Testis (tissue), 3 donors: Measurements from ENCODE around the gene SRSF11. TPM values are rescaled to one million over a fixed set of nuclear protein-coding genes. Genes with fewer than 3 reads are reported as not detected.

Experiments
- DNase-seq: peaks from one replicate; pipeline ENCODE4 v3.0.0-alpha.2; 2019
- H3K27ac ChIP-seq, 2 donors: fragments of 200-600 bp; sonication (generic); one replicate each; pipeline ENCODE4 v1.5.1; 2019
- H3K27me3 ChIP-seq: fragments of 200-600 bp; sonication (generic); one replicate; pipeline ENCODE4 v1.5.1; 2019
- H3K36me3 ChIP-seq: fragments of 200-600 bp; sonication (generic); one replicate; pipeline ENCODE4 v1.5.1; 2017; ENCODE audit warnings: low read depth; ENCODE audit errors: missing control alignments
- H3K4me1 ChIP-seq: fragments of 200-600 bp; sonication (generic); one replicate; pipeline ENCODE4 v1.5.1; 2019
- H3K4me3 ChIP-seq, 2 donors: fragments of 200-600 bp; sonication (generic); one replicate each; pipeline ENCODE4 v1.5.1; 2017 to 2019
- H3K9me3 ChIP-seq: fragments of 200-600 bp; sonication (generic); one replicate; pipeline ENCODE4 v1.5.1; 2017
- POLR2A ChIP-seq: fragments of 450-650 bp; IDR thresholded peaks from one replicate; pipeline ENCODE4 v1.6.1; 2017; ENCODE audit warnings: antibody characterized with exemption, mild to moderate bottlenecking, moderate library complexity
- WGBS, 2 donors: methylation state at CpG; one replicate each; pipeline ENCODE4 v1.1.5; 2018; 5-methylcytosine and 5-hydroxymethylcytosine counted together
- intact Hi-C: fragments of 100-400 bp; cut with DNase I; formaldehyde crosslinking; loops from one replicate; pipeline ENCODE4 v1.15.1; 2023; ENCODE audit warnings: low total_unique reads
- polyA plus RNA-seq: library from polyadenylated mRNA; stranded (reverse); fragments of 350-450 nt; fragmentation: Illumina TruSeq; extraction: RNeasy Lipid Tissue Mini Kit (QIAGEN cat#74804); gene quantifications from one replicate; pipeline ENCODE4 v1.2.3, GENCODE V29; 2014; ENCODE audit warnings: low read depth, low replicate concordance; ENCODE audit not compliant: insufficient read depth
- total RNA-seq, 2 donors: library from RNA; depleted of rRNA; stranded (reverse); fragments of >200 nt; gene quantifications; one replicate each; pipeline ENCODE4 v1.2.3, GENCODE V29; 2016
- TF ChIP-seq, protein P1 (sequence below), 3 experiments: fragments of 450-650 bp in 2 of 3; fragments of 200-600 bp in 1 of 3; sonication (generic) in 1 of 3; IDR thresholded peaks; one replicate each; pipeline ENCODE4 v1.5.1; 2016 to 2019; ENCODE audit warnings: antibody characterized with exemption in 3 of 3, mild to moderate bottlenecking in 2 of 3, moderate library complexity in 1 of 3

Gene SRSF11
- total and polyA plus RNA-seq, 3 donors from 2014 or later, result 134 to 262 (median 223) TPM

DNA sequence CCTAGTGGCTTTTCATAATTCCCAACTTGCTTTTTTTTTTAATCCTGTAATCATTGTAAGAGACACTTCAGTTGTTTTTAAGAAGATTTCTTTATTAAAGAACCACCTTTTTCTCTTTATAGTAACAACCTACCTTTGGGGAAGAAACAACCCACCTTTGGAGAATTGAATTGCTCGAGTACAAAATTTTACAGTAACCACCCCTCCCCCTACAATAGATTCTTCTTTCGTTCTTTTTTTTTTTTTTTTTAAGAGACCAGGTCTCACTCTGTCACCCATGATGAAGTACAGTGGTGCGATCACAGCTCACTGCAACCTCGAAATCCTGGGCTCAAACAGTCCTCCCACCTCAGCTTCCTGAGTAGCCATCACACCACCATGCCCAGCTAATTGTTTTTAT is 13.7 kb upstream of the SRSF11 start:
- no peak overlapping the region for H3K27ac ChIP-seq
- no peaks in the 10 kb centered on the region for H3K9me3 ChIP-seq
- TF ChIP-seq, protein P1, sequence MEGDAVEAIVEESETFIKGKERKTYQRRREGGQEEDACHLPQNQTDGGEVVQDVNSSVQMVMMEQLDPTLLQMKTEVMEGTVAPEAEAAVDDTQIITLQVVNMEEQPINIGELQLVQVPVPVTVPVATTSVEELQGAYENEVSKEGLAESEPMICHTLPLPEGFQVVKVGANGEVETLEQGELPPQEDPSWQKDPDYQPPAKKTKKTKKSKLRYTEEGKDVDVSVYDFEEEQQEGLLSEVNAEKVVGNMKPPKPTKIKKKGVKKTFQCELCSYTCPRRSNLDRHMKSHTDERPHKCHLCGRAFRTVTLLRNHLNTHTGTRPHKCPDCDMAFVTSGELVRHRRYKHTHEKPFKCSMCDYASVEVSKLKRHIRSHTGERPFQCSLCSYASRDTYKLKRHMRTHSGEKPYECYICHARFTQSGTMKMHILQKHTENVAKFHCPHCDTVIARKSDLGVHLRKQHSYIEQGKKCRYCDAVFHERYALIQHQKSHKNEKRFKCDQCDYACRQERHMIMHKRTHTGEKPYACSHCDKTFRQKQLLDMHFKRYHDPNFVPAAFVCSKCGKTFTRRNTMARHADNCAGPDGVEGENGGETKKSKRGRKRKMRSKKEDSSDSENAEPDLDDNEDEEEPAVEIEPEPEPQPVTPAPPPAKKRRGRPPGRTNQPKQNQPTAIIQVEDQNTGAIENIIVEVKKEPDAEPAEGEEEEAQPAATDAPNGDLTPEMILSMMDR (IDR thresholded peaks at IDR 0.05), result no peak
- TF ChIP-seq POLR2A, result no peak
- intact Hi-C loops, result no loop called here
- 81 to 82% methylated on average over 4 of the region's 4 CpGs for WGBS, 2 donors
- no peaks in the 10 kb centered on the region for H3K27me3 ChIP-seq
- H3K4me3 ChIP-seq, result no peak overlapping the region
- no peak for DNase-seq
- no peaks in the 10 kb centered on the region for H3K36me3 ChIP-seq
- H3K4me1 ChIP-seq, result peaks cover 23% of the 10 kb centered on the region

DNA sequence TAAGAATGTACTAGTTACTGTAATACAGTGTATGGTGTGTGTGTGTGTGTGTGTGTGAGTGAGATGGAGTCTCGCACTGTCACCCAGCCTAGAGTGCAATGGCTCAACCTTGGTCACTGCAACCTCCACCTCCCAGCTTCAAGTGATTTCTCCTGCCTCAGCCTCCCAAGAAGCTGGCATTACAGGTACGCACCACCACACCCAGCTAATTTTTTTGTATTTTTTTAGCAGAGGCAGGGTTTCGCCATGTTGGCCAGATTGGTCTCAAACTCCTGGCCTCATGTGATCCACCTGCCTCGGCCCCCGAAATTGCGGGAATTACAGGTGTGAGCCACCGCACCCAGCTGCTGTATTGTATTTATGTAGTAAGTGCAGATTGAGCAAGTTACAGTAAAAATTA is 12.9 kb upstream of the SRSF11 start:
- TF ChIP-seq POLR2A, result no peak
- TF ChIP-seq, protein P1 (IDR thresholded peaks at IDR 0.05), result no peak
- H3K4me1 ChIP-seq, result peaks cover 23% of the 10 kb centered on the region
- H3K27ac ChIP-seq, result no peak overlapping the region
- no peaks in the 10 kb centered on the region for H3K36me3 ChIP-seq
- no peak for DNase-seq
- intact Hi-C loops, result no loop called here
- H3K9me3 ChIP-seq, result no peaks in the 10 kb centered on the region
- WGBS, 2 donors, result 97 to 98% methylated on average over 7 of the region's 7 CpGs
- no peak overlapping the region for H3K4me3 ChIP-seq
- no peaks in the 10 kb centered on the region for H3K27me3 ChIP-seq

DNA sequence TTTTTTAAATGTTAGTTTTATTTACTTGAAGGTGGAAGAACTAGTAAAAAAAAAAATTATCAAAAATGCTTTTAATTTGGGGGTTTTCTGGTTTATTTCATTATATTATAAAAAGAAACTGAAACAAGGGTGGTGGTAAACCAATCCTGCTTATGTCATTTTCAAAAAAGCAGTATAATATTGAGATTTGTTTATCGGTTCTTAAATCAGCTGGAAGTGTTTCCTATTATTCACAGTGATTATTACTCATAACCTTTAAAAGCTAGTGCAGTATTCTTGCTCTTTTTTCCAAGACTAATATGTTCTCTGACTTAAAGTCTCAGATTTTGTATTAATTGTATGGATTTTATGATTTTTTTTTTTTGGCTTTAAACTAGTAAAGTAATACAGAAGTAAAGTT is 10.4 kb upstream of the SRSF11 start:
- TF ChIP-seq, protein P1 (IDR thresholded peaks at IDR 0.05), result no peak
- TF ChIP-seq POLR2A, result no peak
- Histone ChIP-seq H3K4me1 (peaks cover 18% of the 10 kb centered on the region), H3K36me3 (no peaks in the 10 kb centered on the region), H3K4me3 (no peak overlapping the region), H3K9me3 (no peaks in the 10 kb centered on the region), H3K27ac (peak overlapping the region in 1 of 2 donors; percentile 24), H3K27me3 (no peaks in the 10 kb centered on the region)
- no peak for DNase-seq
- intact Hi-C loops, result no loop called here
- 59 to 63% methylated on average over 1 of the region's 1 CpG for WGBS, 2 donors

DNA sequence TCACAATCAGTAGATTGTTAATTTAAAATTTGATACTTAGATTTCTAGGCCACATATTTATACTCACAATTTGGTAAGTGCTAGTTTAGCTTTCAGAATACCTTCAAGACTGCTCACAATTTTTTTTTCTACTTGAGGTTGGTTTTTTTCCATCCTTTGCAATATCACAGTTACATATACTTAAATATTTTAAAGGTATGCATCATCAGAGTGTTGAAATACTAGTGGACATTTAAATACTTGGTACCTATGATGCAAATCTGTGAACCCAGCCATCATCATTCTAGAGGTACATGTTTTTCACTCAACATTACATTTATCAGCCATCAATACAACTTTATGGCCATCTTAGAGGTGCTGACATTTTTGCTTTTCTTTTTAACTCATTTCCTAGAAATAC is 9.6 kb upstream of the SRSF11 start:
- no peak for TF ChIP-seq POLR2A
- TF ChIP-seq, protein P1 (IDR thresholded peaks at IDR 0.05), result no peak
- Histone ChIP-seq H3K36me3 (no peaks in the 10 kb centered on the region), H3K27ac (no peak overlapping the region), H3K9me3 (no peaks in the 10 kb centered on the region), H3K27me3 (no peaks in the 10 kb centered on the region), H3K4me1 (peaks cover 18% of the 10 kb centered on the region), H3K4me3 (no peak overlapping the region)
- DNase-seq, result no peak
- intact Hi-C loops, result no loop called here

DNA sequence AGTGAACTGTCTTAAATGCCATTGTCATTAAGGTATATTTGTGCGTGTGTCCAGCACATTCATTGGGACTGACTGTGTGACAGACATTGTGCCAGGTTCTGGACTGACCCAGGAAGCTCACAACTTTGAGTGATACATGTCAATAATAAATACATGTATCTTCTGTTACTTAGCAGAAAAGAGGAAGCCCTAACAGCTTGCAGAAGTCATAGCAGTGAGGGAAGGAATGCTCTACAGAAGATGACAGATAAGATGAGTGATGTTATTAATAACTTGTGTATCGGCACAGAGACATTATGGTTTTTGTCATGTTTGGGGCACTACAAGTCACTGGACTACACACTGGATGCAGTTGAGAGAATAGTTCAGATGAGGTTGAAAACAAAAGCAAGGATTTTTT is 1.2 kb upstream of the SRSF11 start:
- TF ChIP-seq, protein P1 (IDR thresholded peaks at IDR 0.05), result no peak
- no peak for TF ChIP-seq POLR2A
- 80 to 82% methylated on average over 2 of the region's 2 CpGs for WGBS, 2 donors
- H3K27ac ChIP-seq, result no peak overlapping the region
- intact Hi-C loops, result no loop called here
- no peaks in the 10 kb centered on the region for H3K9me3 ChIP-seq
- peaks cover 28% of the 10 kb centered on the region for H3K4me1 ChIP-seq
- no peaks in the 10 kb centered on the region for H3K36me3 ChIP-seq
- H3K4me3 ChIP-seq, result no peak overlapping the region
- no peaks in the 10 kb centered on the region for H3K27me3 ChIP-seq
- DNase-seq, result no peak
